ENCODE results near the gene CELF1. TPM values are rescaled to one million over a fixed set of nuclear protein-coding genes. Genes with fewer than 3 reads are reported as not detected.

CELF1 gene
- total and polyA plus RNA-seq, 2 experiments from 2014 or later = 124 to 233 TPM

- TF ChIP-seq, protein P1, sequence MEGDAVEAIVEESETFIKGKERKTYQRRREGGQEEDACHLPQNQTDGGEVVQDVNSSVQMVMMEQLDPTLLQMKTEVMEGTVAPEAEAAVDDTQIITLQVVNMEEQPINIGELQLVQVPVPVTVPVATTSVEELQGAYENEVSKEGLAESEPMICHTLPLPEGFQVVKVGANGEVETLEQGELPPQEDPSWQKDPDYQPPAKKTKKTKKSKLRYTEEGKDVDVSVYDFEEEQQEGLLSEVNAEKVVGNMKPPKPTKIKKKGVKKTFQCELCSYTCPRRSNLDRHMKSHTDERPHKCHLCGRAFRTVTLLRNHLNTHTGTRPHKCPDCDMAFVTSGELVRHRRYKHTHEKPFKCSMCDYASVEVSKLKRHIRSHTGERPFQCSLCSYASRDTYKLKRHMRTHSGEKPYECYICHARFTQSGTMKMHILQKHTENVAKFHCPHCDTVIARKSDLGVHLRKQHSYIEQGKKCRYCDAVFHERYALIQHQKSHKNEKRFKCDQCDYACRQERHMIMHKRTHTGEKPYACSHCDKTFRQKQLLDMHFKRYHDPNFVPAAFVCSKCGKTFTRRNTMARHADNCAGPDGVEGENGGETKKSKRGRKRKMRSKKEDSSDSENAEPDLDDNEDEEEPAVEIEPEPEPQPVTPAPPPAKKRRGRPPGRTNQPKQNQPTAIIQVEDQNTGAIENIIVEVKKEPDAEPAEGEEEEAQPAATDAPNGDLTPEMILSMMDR (conservative IDR thresholded peaks at IDR 0.05; ENCODE audit: low read depth in 2 of 2) = no peak
- TF ChIP-seq ZNF331 (CRISPR knock-in tag; IDR thresholded peaks at IDR 0.05; ENCODE audit: low read depth) (no peak), NANOG (IDR thresholded peaks at IDR 0.05; ENCODE audit: borderline replicate concordance) (no peak)
- TF ChIP-seq, protein P2, sequence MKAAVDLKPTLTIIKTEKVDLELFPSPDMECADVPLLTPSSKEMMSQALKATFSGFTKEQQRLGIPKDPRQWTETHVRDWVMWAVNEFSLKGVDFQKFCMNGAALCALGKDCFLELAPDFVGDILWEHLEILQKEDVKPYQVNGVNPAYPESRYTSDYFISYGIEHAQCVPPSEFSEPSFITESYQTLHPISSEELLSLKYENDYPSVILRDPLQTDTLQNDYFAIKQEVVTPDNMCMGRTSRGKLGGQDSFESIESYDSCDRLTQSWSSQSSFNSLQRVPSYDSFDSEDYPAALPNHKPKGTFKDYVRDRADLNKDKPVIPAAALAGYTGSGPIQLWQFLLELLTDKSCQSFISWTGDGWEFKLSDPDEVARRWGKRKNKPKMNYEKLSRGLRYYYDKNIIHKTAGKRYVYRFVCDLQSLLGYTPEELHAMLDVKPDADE (IDR thresholded peaks at IDR 0.05) = no peak
These were observed 37.9 kb downstream of the CELF1 start (continued) for GRCh38 chr11:47514825-47515647.

- Mint-ChIP-seq H3K36me3 (ENCODE audit: low read depth) (peaks cover 3% of the 10 kb centered on the region; the same call in 1 of the 3 replicates), H3K27ac (no peak overlapping the region), H3K4me1 (peaks cover 47% of the 10 kb centered on the region), H3K9me3 (no peaks in the 10 kb centered on the region), H3K4me3 (no peak overlapping the region), H3K27me3 (ENCODE audit: insufficient read depth, low read depth, poor library complexity) (peaks cover 7% of the 10 kb centered on the region)
- Histone ChIP-seq H3K36me3 (ENCODE audit: insufficient read depth) (no peaks in the 10 kb centered on the region), H2AFZ (no peak overlapping the region), H3K27me3 (ENCODE audit: insufficient read depth) (no peaks in the 10 kb centered on the region), H3F3A (replicated peaks; ENCODE audit: low read depth) (peaks cover 5% of the 10 kb centered on the region), H3K4me3 (no peak overlapping the region), H4K20me1 (replicated peaks; ENCODE audit: insufficient read depth) (peaks cover 72% of the 10 kb centered on the region), H3K9me2 (ENCODE audit: insufficient read depth) (no peaks in the 10 kb centered on the region), H3K79me2 (replicated peaks; ENCODE audit: insufficient read depth) (peaks cover 100% of the 10 kb centered on the region), H3K27ac (ENCODE audit: low read depth) (peak overlapping the region; percentile 41), H3K4me2 (no peak overlapping the region), H3K4me1 (ENCODE audit: insufficient read depth) (peaks cover 50% of the 10 kb centered on the region)
- ATAC-seq (peak; percentile 21), DNase-seq (ENCODE audit: low spot score) (no peak)
- TF ChIP-seq, protein P2 (IDR thresholded peaks at IDR 0.05) = no peak
- no peak for TF ChIP-seq EZH2 (IDR thresholded peaks at IDR 0.05; ENCODE audit: low read depth, unreplicated experiment)
- TF ChIP-seq, protein P1 (conservative IDR thresholded peaks at IDR 0.05; ENCODE audit: low read depth in 2 of 2) = no peak
- no peak for TF ChIP-seq EZH2phosphoT487 (IDR thresholded peaks at IDR 0.05; ENCODE audit: unreplicated experiment)
- no peak for TF ChIP-seq JUNB (IDR thresholded peaks at IDR 0.05; ENCODE audit: unreplicated experiment)
- no peak for TF ChIP-seq POLR2AphosphoS5 (IDR thresholded peaks at IDR 0.05; ENCODE audit: low read depth)
- TF ChIP-seq STAT1 (IDR thresholded peaks at IDR 0.05; ENCODE audit: unreplicated experiment) = no peak
- no peak for TF ChIP-seq REST (IDR thresholded peaks at IDR 0.05; ENCODE audit: unreplicated experiment)
- TF ChIP-seq CREB1 (CRISPR knock-in tag; IDR thresholded peaks at IDR 0.05; ENCODE audit: low read depth) = no peak
- TF ChIP-seq NANOG (IDR thresholded peaks at IDR 0.05; ENCODE audit: borderline replicate concordance) = no peak
- TF ChIP-seq ZNF331 (CRISPR knock-in tag; IDR thresholded peaks at IDR 0.05; ENCODE audit: low read depth) = no peak
These were observed 40.2 kb downstream of the CELF1 start for GRCh38 chr11:47512701-47513100.

Measured in GM23338 (cell line).